HFFc6 (cell line): ENCODE results near the gene COL4A1. TPM values are rescaled to one million over a fixed set of nuclear protein-coding genes. Genes with fewer than 3 reads are reported as not detected.

ENCODE experiments used
- DNase-seq: peaks from one replicate; pipeline ENCODE4 v3.0.0-alpha.2; 2018
- H3K27ac Mint-ChIP-seq: 2 replicates; pipeline ENCODE4 v1.8.0; 2020; ENCODE audit warnings: mild to moderate bottlenecking, mixed read lengths
- H3K27me3 Mint-ChIP-seq: 2 replicates; pipeline ENCODE4 v1.8.0; 2021; ENCODE audit warnings: mild to moderate bottlenecking, moderate library complexity, mixed read lengths; ENCODE audit not compliant: insufficient read depth
- H3K36me3 Mint-ChIP-seq: 2 replicates; pipeline ENCODE4 v1.8.0; 2021; ENCODE audit warnings: low read depth, mixed read lengths
- H3K4me1 Mint-ChIP-seq: 2 replicates; pipeline ENCODE4 v1.8.0; 2020; ENCODE audit warnings: low read depth, mixed read lengths
- H3K4me3 Mint-ChIP-seq: 2 replicates; pipeline ENCODE4 v1.8.0; 2020; ENCODE audit warnings: mild to moderate bottlenecking, moderate library complexity, mixed read lengths
- H3K9me3 Mint-ChIP-seq: 2 replicates; pipeline ENCODE4 v1.8.0; 2020; ENCODE audit warnings: mild to moderate bottlenecking, mixed read lengths
- total RNA-seq, 6 experiments: library from RNA; stranded (reverse); fragmentation: NEBNext Ultra II Directional; extraction: Animal tissue kit (Norgen Biotek cat#: 25700); gene quantifications; 2 replicates in 1 of 6; 3 replicates in 5 of 6; pipeline ENCODE4 v1.2.3, GENCODE V29; 2021
- TF ChIP-seq, protein P1 (sequence below): fragments of 200-600 bp; sonication (generic); IDR thresholded peaks from 2 replicates; pipeline ENCODE4 v1.5.0; 2021; ENCODE audit warnings: antibody characterized with exemption, mild to moderate bottlenecking

COL4A1 gene
- total RNA-seq, 6 experiments from 2014 or later, result 137 to 328 (median 148) TPM

- Mint-ChIP-seq H3K27ac (peak overlapping the region; percentile 81; the same call in 1 of the 2 replicates), H3K36me3 (peaks cover 46% of the 10 kb centered on the region), H3K4me3 (no peak overlapping the region; the same call in 1 of the 2 replicates), H3K9me3 (no peaks in the 10 kb centered on the region), H3K27me3 (peaks cover 3% of the 10 kb centered on the region), H3K4me1 (peaks cover 93% of the 10 kb centered on the region)
- DNase-seq, result no peak
- TF ChIP-seq, protein P1, sequence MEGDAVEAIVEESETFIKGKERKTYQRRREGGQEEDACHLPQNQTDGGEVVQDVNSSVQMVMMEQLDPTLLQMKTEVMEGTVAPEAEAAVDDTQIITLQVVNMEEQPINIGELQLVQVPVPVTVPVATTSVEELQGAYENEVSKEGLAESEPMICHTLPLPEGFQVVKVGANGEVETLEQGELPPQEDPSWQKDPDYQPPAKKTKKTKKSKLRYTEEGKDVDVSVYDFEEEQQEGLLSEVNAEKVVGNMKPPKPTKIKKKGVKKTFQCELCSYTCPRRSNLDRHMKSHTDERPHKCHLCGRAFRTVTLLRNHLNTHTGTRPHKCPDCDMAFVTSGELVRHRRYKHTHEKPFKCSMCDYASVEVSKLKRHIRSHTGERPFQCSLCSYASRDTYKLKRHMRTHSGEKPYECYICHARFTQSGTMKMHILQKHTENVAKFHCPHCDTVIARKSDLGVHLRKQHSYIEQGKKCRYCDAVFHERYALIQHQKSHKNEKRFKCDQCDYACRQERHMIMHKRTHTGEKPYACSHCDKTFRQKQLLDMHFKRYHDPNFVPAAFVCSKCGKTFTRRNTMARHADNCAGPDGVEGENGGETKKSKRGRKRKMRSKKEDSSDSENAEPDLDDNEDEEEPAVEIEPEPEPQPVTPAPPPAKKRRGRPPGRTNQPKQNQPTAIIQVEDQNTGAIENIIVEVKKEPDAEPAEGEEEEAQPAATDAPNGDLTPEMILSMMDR, result no peak
Measured at GRCh38 chr13:110329258-110329657, 22.3 kb upstream of the COL4A1 start.

DNA sequence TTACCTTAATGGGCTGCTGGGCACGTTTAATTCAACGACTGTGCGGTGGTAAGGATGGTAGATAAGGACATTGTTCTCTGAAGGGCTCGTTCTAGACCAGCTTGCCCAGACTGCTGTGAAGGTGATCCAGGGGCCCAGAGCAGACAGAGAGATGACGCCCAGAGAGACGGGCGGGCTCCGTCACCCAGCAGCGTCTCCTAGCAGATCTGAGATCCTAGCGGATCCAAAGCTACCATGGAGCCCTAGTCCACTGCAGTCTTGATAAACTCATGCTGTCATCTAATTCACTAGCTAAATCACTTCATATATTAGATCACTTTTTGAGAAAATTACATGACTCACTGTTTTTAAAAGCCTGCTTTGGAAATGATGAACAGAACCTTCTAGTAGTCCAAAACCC lies 21.6 kb upstream of the COL4A1 start:
- Mint-ChIP-seq H3K36me3 (peaks cover 43% of the 10 kb centered on the region), H3K27ac (peak overlapping the region; percentile 81; the same call in 1 of the 2 replicates), H3K4me3 (no peak overlapping the region), H3K4me1 (peaks cover 93% of the 10 kb centered on the region), H3K27me3 (peaks cover 3% of the 10 kb centered on the region), H3K9me3 (no peaks in the 10 kb centered on the region)
- TF ChIP-seq, protein P1, result no peak
- DNase-seq, result no peak

GRCh38 chr13:110327051-110327721 lies 20.2 kb upstream of the COL4A1 start:
- H3K36me3 Mint-ChIP-seq, result peaks cover 46% of the 10 kb centered on the region
- peak overlapping the region; percentile 77 for H3K27ac Mint-ChIP-seq
- TF ChIP-seq, protein P1, result no peak
- H3K4me1 Mint-ChIP-seq, result peaks cover 93% of the 10 kb centered on the region
- no peaks in the 10 kb centered on the region for H3K9me3 Mint-ChIP-seq
- DNase-seq, result no peak
- H3K27me3 Mint-ChIP-seq, result peaks cover 5% of the 10 kb centered on the region
- peak overlapping the region; percentile 67 for H3K4me3 Mint-ChIP-seq

- Mint-ChIP-seq H3K4me1 (peaks cover 93% of the 10 kb centered on the region), H3K4me3 (peak overlapping the region; percentile 67; the same call in 1 of the 2 replicates), H3K27me3 (peaks cover 5% of the 10 kb centered on the region), H3K9me3 (no peaks in the 10 kb centered on the region), H3K27ac (peak overlapping the region; percentile 77), H3K36me3 (peaks cover 52% of the 10 kb centered on the region)
- no peak for DNase-seq
- TF ChIP-seq, protein P1, result no peak
Measured at GRCh38 chr13:110326263-110326904, 19.4 kb upstream of the COL4A1 start.

GRCh38 chr13:110324026-110324749 lies 17.2 kb upstream of the COL4A1 start:
- Mint-ChIP-seq H3K36me3 (peaks cover 42% of the 10 kb centered on the region), H3K9me3 (no peaks in the 10 kb centered on the region), H3K27ac (peak overlapping the region; percentile 57; the same call in 1 of the 2 replicates), H3K4me1 (peaks cover 93% of the 10 kb centered on the region), H3K27me3 (peaks cover 5% of the 10 kb centered on the region), H3K4me3 (no peak overlapping the region; the same call in 1 of the 2 replicates)
- TF ChIP-seq, protein P1, result no peak
- no peak for DNase-seq
